Measurements from ENCODE around the gene RNF208.

RNF208 gene

GRCh38 chr9:137216188-137216965 lies 5.7 kb downstream of the RNF208 start:
- TF ChIP-seq CTCF (conservative IDR thresholded peaks at IDR 0.05; ENCODE audit: low read length), result no peak
- no peak for TF ChIP-seq EZH2phosphoT487 (IDR thresholded peaks at IDR 0.05; ENCODE audit: borderline replicate concordance)
- H3K9me2 ChIP-seq (replicated peaks; ENCODE audit: low read depth, low read length), result no peaks in the 10 kb centered on the region
- no peaks in the 10 kb centered on the region for H3K79me2 ChIP-seq (ENCODE audit: insufficient read depth, low read length)
- no peak overlapping the region for H3K4me3 ChIP-seq (ENCODE audit: low read length, poor library complexity, severe bottlenecking)
- no peaks in the 10 kb centered on the region for H3F3A ChIP-seq (ENCODE audit: low read depth)
- H3K27me3 ChIP-seq (ENCODE audit: insufficient read depth, low read length, poor library complexity, severe bottlenecking), result no peaks in the 10 kb centered on the region
- H4K20me1 ChIP-seq (ENCODE audit: insufficient read depth, low read length, poor library complexity, severe bottlenecking), result no peaks in the 10 kb centered on the region
- H2AFZ ChIP-seq (ENCODE audit: low read length), result no peak overlapping the region
- H3K36me3 ChIP-seq (ENCODE audit: insufficient read depth, low read length), result no peaks in the 10 kb centered on the region
- H3K9ac ChIP-seq (ENCODE audit: low read depth, low read length, poor library complexity, severe bottlenecking), result no peak overlapping the region
- no peaks in the 10 kb centered on the region for H3K4me1 ChIP-seq (ENCODE audit: insufficient read depth, low read length, poor library complexity, severe bottlenecking)
- H3K4me2 ChIP-seq (ENCODE audit: low read depth, low read length, poor library complexity, severe bottlenecking), result no peak overlapping the region
- H3K9me3 ChIP-seq (ENCODE audit: insufficient read depth, low read depth, low read length), result no peaks in the 10 kb centered on the region

GRCh38 chr9:137215196-137215986 lies 6.6 kb downstream of the RNF208 start:
- H3K4me3 ChIP-seq (ENCODE audit: low read length, poor library complexity, severe bottlenecking), result no peak overlapping the region
- H3K9ac ChIP-seq (ENCODE audit: low read depth, low read length, poor library complexity, severe bottlenecking), result no peak overlapping the region
- H3K36me3 ChIP-seq (ENCODE audit: insufficient read depth, low read length), result no peaks in the 10 kb centered on the region
- no peak for TF ChIP-seq CTCF (conservative IDR thresholded peaks at IDR 0.05; ENCODE audit: low read length)
- no peak for TF ChIP-seq EZH2phosphoT487 (IDR thresholded peaks at IDR 0.05; ENCODE audit: borderline replicate concordance)
- H3K79me2 ChIP-seq (ENCODE audit: insufficient read depth, low read length), result no peaks in the 10 kb centered on the region
- no peak overlapping the region for H2AFZ ChIP-seq (ENCODE audit: low read length)
- H3K4me2 ChIP-seq (ENCODE audit: low read depth, low read length, poor library complexity, severe bottlenecking), result no peak overlapping the region
- H3K9me2 ChIP-seq (replicated peaks; ENCODE audit: low read depth, low read length), result no peaks in the 10 kb centered on the region
- H3K27me3 ChIP-seq (ENCODE audit: insufficient read depth, low read length, poor library complexity, severe bottlenecking), result no peaks in the 10 kb centered on the region
- no peaks in the 10 kb centered on the region for H3F3A ChIP-seq (ENCODE audit: low read depth)
- no peaks in the 10 kb centered on the region for H3K9me3 ChIP-seq (ENCODE audit: insufficient read depth, low read depth, low read length)
- no peaks in the 10 kb centered on the region for H3K4me1 ChIP-seq (ENCODE audit: insufficient read depth, low read length, poor library complexity, severe bottlenecking)
- no peaks in the 10 kb centered on the region for H4K20me1 ChIP-seq (ENCODE audit: insufficient read depth, low read length, poor library complexity, severe bottlenecking)

- Histone ChIP-seq H3K27me3 (ENCODE audit: insufficient read depth, low read length, poor library complexity, severe bottlenecking) (no peaks in the 10 kb centered on the region), H3K9me3 (ENCODE audit: insufficient read depth, low read depth, low read length) (no peaks in the 10 kb centered on the region), H3K4me3 (ENCODE audit: low read length, poor library complexity, severe bottlenecking) (no peak overlapping the region), H4K20me1 (ENCODE audit: insufficient read depth, low read length, poor library complexity, severe bottlenecking) (no peaks in the 10 kb centered on the region), H3K36me3 (ENCODE audit: insufficient read depth, low read length) (no peaks in the 10 kb centered on the region), H3K4me2 (ENCODE audit: low read depth, low read length, poor library complexity, severe bottlenecking) (no peak overlapping the region), H2AFZ (ENCODE audit: low read length) (no peak overlapping the region), H3F3A (ENCODE audit: low read depth) (no peaks in the 10 kb centered on the region), H3K79me2 (ENCODE audit: insufficient read depth, low read length) (no peaks in the 10 kb centered on the region), H3K4me1 (ENCODE audit: insufficient read depth, low read length, poor library complexity, severe bottlenecking) (no peaks in the 10 kb centered on the region), H3K9ac (ENCODE audit: low read depth, low read length, poor library complexity, severe bottlenecking) (no peak overlapping the region), H3K9me2 (replicated peaks; ENCODE audit: low read depth, low read length) (no peaks in the 10 kb centered on the region)
- no peak for TF ChIP-seq EZH2phosphoT487 (IDR thresholded peaks at IDR 0.05; ENCODE audit: borderline replicate concordance)
- TF ChIP-seq CTCF (conservative IDR thresholded peaks at IDR 0.05; ENCODE audit: low read length), result no peak
These were observed 7.4 kb downstream of the RNF208 start for GRCh38 chr9:137214620-137215019.
